HCT116 (cell line): ENCODE data around the gene PLN. TPM values are rescaled to one million over a fixed set of nuclear protein-coding genes. Genes with fewer than 3 reads are reported as not detected.

Experiments used
- ATAC-seq: fragments of 200-7000 bp; cut with Tn5 transposase; 2 replicates; pipeline ENCODE4 v1.9.1; 2020; ENCODE audit warnings: mild to moderate bottlenecking, moderate library complexity
- BruUV-seq: library from RNA; stranded (reverse); fragments of 400-500 nt; replicated peaks from 2 replicates; lab custom pipeline; 2021; lab: Mats Ljungman, UMichigan
- CTCF ChIA-PET: fragments of 300-600 bp; sonication (Branson Sonifier 250); formaldehyde crosslinking; loops from one replicate; lab custom pipeline; 2021; ENCODE audit warnings: antibody characterized with exemption; lab: Charles Lee
- POLR2A ChIA-PET: fragments of 300-600, 350-600 bp; sonication (Branson Sonifier 250); formaldehyde crosslinking; loops from one replicate; lab custom pipeline; 2021; ENCODE audit warnings: antibody characterized with exemption; lab: Charles Lee
- RAD21 ChIA-PET, 2 experiments: fragments of 300-600 bp; sonication (Branson Sonifier 250); formaldehyde crosslinking; loops; one replicate each; lab custom pipeline; 2023; ENCODE audit warnings: low total read pairs in 2 of 2; ENCODE audit not compliant: uncharacterized antibody in 2 of 2, unreplicated experiment in 2 of 2, low non-redundant PET in 1 of 2; lab: Charles Lee
- DNase-seq: peaks from one replicate; pipeline ENCODE4 v3.0.0-alpha.2; 2010; ENCODE audit warnings: low read depth, low spot score
- H2AFZ ChIP-seq: fragments of 200-600 bp; shearing (Covaris generic), sonication (generic); 2 replicates; pipeline ENCODE4 v1.6.1; 2017; ENCODE audit warnings: low read depth, mixed run types, mixed read lengths, antibody characterized with exemption, low read length; ENCODE audit not compliant: poor library complexity, severe bottlenecking
- H3K27ac ChIP-seq: 2 replicates; pipeline ENCODE4 v1.5.1; 2012; ENCODE audit warnings: low read depth, low read length
- H3K27me3 ChIP-seq: fragments of 200-600 bp; sonication (generic); 2 replicates; pipeline ENCODE4 v1.6.1; 2016; ENCODE audit warnings: mixed run types, low read length, mixed read lengths; ENCODE audit not compliant: insufficient read depth
- H3K36me3 ChIP-seq, 2 experiments: fragments of 200-500 bp in 1 of 2; fragments of 200-600 bp in 1 of 2; sonication (Bioruptor generic) in 1 of 2; sonication (generic) in 1 of 2; 2 replicates each; pipeline versions ENCODE4 v1.5.1 to v1.6.1; 2014 to 2016; ENCODE audit warnings: low read length in 2 of 2, inconsistent platforms in 1 of 2, mixed read lengths in 1 of 2, mixed run types in 1 of 2; ENCODE audit not compliant: insufficient read depth in 2 of 2, control insufficient read depth in 1 of 2
- H3K4me1 ChIP-seq, 2 experiments: fragments of 200-600 bp in 1 of 2; sonication (generic) in 1 of 2; 2 replicates each; pipeline versions ENCODE4 v1.5.1 to v1.6.1; 2012 to 2017; ENCODE audit warnings: low read length in 2 of 2, inconsistent platforms in 1 of 2, mild to moderate bottlenecking in 1 of 2, mixed read lengths in 1 of 2, mixed run types in 1 of 2, moderate library complexity in 1 of 2; ENCODE audit not compliant: insufficient read depth in 2 of 2, control insufficient read depth in 1 of 2
- H3K4me2 ChIP-seq: fragments of 200-600 bp; sonication (generic); 2 replicates; pipeline ENCODE4 v1.6.1; 2017; ENCODE audit warnings: mixed run types, low read length, mixed read lengths
- H3K4me3 ChIP-seq, 2 experiments: fragments of 200-600 bp in 1 of 2; sonication (generic) in 1 of 2; replicated peaks in 1 of 2; 2 replicates each; pipeline ENCODE4 v1.5.1; 2011 to 2016; ENCODE audit warnings: low read length in 2 of 2, control low read depth in 1 of 2, low read depth in 1 of 2, mild to moderate bottlenecking in 1 of 2, mixed read lengths in 1 of 2, mixed run types in 1 of 2
- H3K79me2 ChIP-seq: fragments of 200-600 bp; sonication (generic); 2 replicates; pipeline ENCODE4 v1.6.1; 2017; ENCODE audit warnings: mild to moderate bottlenecking, mixed run types, low read length, moderate library complexity, mixed read lengths; ENCODE audit not compliant: insufficient read depth
- H3K9ac ChIP-seq: fragments of 200-600 bp; sonication (generic); 2 replicates; pipeline ENCODE4 v1.6.1; 2016; ENCODE audit warnings: low read length, mixed read lengths
- H3K9me2 ChIP-seq: fragments of 200-600 bp; sonication (generic), shearing (Covaris generic); 2 replicates; pipeline ENCODE4 v1.6.1; 2017; ENCODE audit warnings: mixed run types, mild to moderate bottlenecking, moderate library complexity; ENCODE audit not compliant: insufficient read depth
- H3K9me3 ChIP-seq, 2 experiments: fragments of 200-500 bp in 1 of 2; fragments of 200-600 bp in 1 of 2; sonication (Bioruptor generic) in 1 of 2; sonication (generic) in 1 of 2; 2 replicates each; pipeline ENCODE4 v1.6.1; 2014 to 2017; ENCODE audit warnings: low read length in 2 of 2, mixed read lengths in 2 of 2, inconsistent platforms in 1 of 2, low read depth in 1 of 2, mild to moderate bottlenecking in 1 of 2, mixed run types in 1 of 2, moderate library complexity in 1 of 2; ENCODE audit not compliant: control insufficient read depth in 1 of 2, insufficient read depth in 1 of 2
- H4K20me1 ChIP-seq: fragments of 200-600 bp; sonication (generic), shearing (Covaris generic); 2 replicates; pipeline ENCODE4 v1.6.1; 2017; ENCODE audit warnings: mixed run types, mild to moderate bottlenecking, moderate library complexity; ENCODE audit not compliant: insufficient read depth
- ATF3 ChIP-seq: IDR thresholded peaks from 2 replicates; pipeline ENCODE4 v1.6.1; 2012
- CBX3 ChIP-seq: IDR thresholded peaks from 2 replicates; pipeline ENCODE4 v1.6.1; 2012; ENCODE audit warnings: low read depth
- CEBPB ChIP-seq: IDR thresholded peaks from 2 replicates; pipeline ENCODE4 v1.6.1; 2012; ENCODE audit warnings: low read depth
- CTCF ChIP-seq, 3 experiments: fragments of 200-600 bp in 1 of 3; sonication (generic) in 1 of 3; IDR thresholded peaks in 2 of 3; conservative IDR thresholded peaks in 1 of 3; 2 replicates each; pipeline ENCODE4 v1.5.1; 2012 to 2017; ENCODE audit warnings: low read depth in 2 of 3, low read length in 2 of 3, antibody characterized with exemption in 1 of 3, borderline replicate concordance in 1 of 3, control low read depth in 1 of 3, mild to moderate bottlenecking in 1 of 3, mixed read lengths in 1 of 3, mixed run types in 1 of 3, moderate library complexity in 1 of 3; ENCODE audit not compliant: insufficient read depth in 1 of 3
- EZH2 ChIP-seq: fragments of 200-600 bp; sonication (generic); IDR thresholded peaks from 2 replicates; pipeline ENCODE4 v1.6.1; 2017; ENCODE audit warnings: antibody characterized with exemption, mixed run types
- EZH2phosphoT487 ChIP-seq: fragments of 200-600 bp; IDR thresholded peaks from 2 replicates; pipeline ENCODE4 v1.6.1; 2018; ENCODE audit warnings: antibody characterized with exemption, borderline replicate concordance
- FOSL1 ChIP-seq: IDR thresholded peaks from 2 replicates; pipeline ENCODE4 v1.6.1; 2012; ENCODE audit warnings: low read depth
- JUND ChIP-seq: IDR thresholded peaks from 2 replicates; pipeline ENCODE4 v1.6.1; 2012
- MAX ChIP-seq: IDR thresholded peaks from 2 replicates; pipeline ENCODE4 v1.6.1; 2012
- POLR2A ChIP-seq: IDR thresholded peaks from 2 replicates; pipeline ENCODE4 v1.7.0; 2011; ENCODE audit warnings: borderline replicate concordance; ENCODE audit not compliant: insufficient read depth, insufficient read length; ENCODE audit errors: extremely low read depth
- POLR2AphosphoS5 ChIP-seq: IDR thresholded peaks from 2 replicates; pipeline ENCODE4 v1.6.1; 2011; ENCODE audit warnings: mild to moderate bottlenecking, low read depth, low read length, moderate library complexity
- RAD21 ChIP-seq: IDR thresholded peaks from 2 replicates; pipeline ENCODE4 v1.6.1; 2012; ENCODE audit warnings: low read depth, mild to moderate bottlenecking
- REST ChIP-seq: IDR thresholded peaks from 2 replicates; pipeline ENCODE4 v1.6.1; 2012; ENCODE audit warnings: low read depth
- SIN3A ChIP-seq: IDR thresholded peaks from 2 replicates; pipeline ENCODE4 v1.6.1; 2012; ENCODE audit warnings: low read depth
- SP1 ChIP-seq: IDR thresholded peaks from 2 replicates; pipeline ENCODE4 v1.6.1; 2012; ENCODE audit warnings: low read depth
- TCF7L2 ChIP-seq: IDR thresholded peaks from 2 replicates; pipeline ENCODE4 v1.7.0; 2011; ENCODE audit warnings: borderline replicate concordance, inconsistent platforms; ENCODE audit not compliant: insufficient read depth, insufficient read length; ENCODE audit errors: extremely low read depth
- ZNF274 ChIP-seq: fragments of 200-500 bp; sonication (Bioruptor generic); IDR thresholded peaks from 2 replicates; pipeline ENCODE4 v1.6.1; 2014; ENCODE audit warnings: mild to moderate bottlenecking, low read depth, low read length, inconsistent platforms
- intact Hi-C: fragments of 100-400 bp; cut with micrococcal nuclease; formaldehyde crosslinking; loops from 2 replicates; pipeline ENCODE4 v1.10.0; 2022
- total RNA-seq: library from RNA; stranded (reverse); gene quantifications from one replicate; pipeline ENCODE4 v1.2.1, GENCODE V29; 2021; ENCODE audit not compliant: unreplicated experiment

The PLN gene
- total RNA-seq, 1 experiment from 2014 or later: not detected

- H3K27me3 ChIP-seq: no peaks in the 10 kb centered on the region
- H3K4me1 ChIP-seq: no peaks in the 10 kb centered on the region
- H3K9me2 ChIP-seq: no peaks in the 10 kb centered on the region
- H3K9ac ChIP-seq: no peak overlapping the region
- no peaks in the 10 kb centered on the region for H3K9me3 ChIP-seq
- H3K36me3 ChIP-seq: no peaks in the 10 kb centered on the region
- no peak overlapping the region for H2AFZ ChIP-seq
- H4K20me1 ChIP-seq: no peaks in the 10 kb centered on the region
- no peak overlapping the region for H3K4me3 ChIP-seq
- no TSS peak for BruUV-seq
- no peaks in the 10 kb centered on the region for H3K79me2 ChIP-seq
- ChIA-PET RAD21 (no interaction called here), POLR2A (no interaction called here)
- intact Hi-C loops: loop anchor here (5.0 to 10.0 kb wide), 2 partner anchors 527 to 660 kb away; no protein-coding TSS in a partner anchor
- ATAC-seq: no peak
- no peak overlapping the region for H3K27ac ChIP-seq
- no peak overlapping the region for H3K4me2 ChIP-seq
- DNase-seq: no peak
- TF ChIP-seq ATF3 (no peak), EZH2phosphoT487 (no peak), RAD21 (no peak), CEBPB (no peak), JUND (no peak), TCF7L2 (no peak), SP1 (no peak), SIN3A (no peak), POLR2AphosphoS5 (no peak), EZH2 (no peak), CTCF (IDR thresholded peaks at IDR 0.05 in 2 of 3, conservative IDR thresholded peaks at IDR 0.05 in 1 of 3; ENCODE audit: borderline replicate concordance in 1 of 3, insufficient read depth in 1 of 3, low read depth in 2 of 3, low read length in 2 of 3) (no peak), POLR2A (no peak), MAX (no peak), FOSL1 (no peak), CBX3 (no peak), REST (no peak), ZNF274 (no peak)
- TF ChIP-seq, all 23 proteins: peak for 0
- CTCF ChIA-PET: no interaction called here
Observed at GRCh38 chr6:118504611-118505010, 43.5 kb upstream of the PLN start.
